Retinal pigment epithelial cell (primary cell): Measurements from ENCODE around the gene ERCC6L.

Experiments used
- DNase-seq: peaks from one replicate; pipeline ENCODE4 v3.0.0-alpha.2; 2010; ENCODE audit warnings: low read depth
- H3K4me3 ChIP-seq: 2 replicates; pipeline ENCODE4 v1.5.1; 2011; ENCODE audit warnings: mild to moderate bottlenecking, low read length, control low read depth, moderate library complexity
- TF ChIP-seq, protein P1 (sequence below): conservative IDR thresholded peaks from 2 replicates; pipeline ENCODE4 v1.5.1; 2011; ENCODE audit warnings: low read depth, low read length, control low read depth, inconsistent platforms

ERCC6L gene

DNA sequence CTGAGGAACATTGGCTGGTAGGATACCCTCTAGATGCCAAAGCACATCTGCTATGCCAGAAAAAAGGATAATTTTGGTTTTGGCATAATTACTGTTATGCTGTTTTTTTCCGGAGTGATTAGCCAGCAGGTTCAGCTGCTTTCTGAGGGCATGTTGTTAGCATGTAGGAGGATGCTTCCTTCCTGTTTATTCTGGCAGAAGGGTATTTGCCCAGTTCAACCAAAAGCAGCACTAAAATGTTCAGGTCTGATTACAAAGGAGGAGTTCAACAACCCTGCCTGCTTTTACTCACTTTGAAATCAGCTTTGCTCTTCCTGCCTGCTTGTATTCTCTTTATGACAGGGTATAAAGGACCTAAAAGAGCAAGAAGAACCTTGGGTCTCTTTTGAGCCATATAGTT lies 21.9 kb downstream of the ERCC6L start:
- DNase-seq = no peak
- TF ChIP-seq, protein P1, sequence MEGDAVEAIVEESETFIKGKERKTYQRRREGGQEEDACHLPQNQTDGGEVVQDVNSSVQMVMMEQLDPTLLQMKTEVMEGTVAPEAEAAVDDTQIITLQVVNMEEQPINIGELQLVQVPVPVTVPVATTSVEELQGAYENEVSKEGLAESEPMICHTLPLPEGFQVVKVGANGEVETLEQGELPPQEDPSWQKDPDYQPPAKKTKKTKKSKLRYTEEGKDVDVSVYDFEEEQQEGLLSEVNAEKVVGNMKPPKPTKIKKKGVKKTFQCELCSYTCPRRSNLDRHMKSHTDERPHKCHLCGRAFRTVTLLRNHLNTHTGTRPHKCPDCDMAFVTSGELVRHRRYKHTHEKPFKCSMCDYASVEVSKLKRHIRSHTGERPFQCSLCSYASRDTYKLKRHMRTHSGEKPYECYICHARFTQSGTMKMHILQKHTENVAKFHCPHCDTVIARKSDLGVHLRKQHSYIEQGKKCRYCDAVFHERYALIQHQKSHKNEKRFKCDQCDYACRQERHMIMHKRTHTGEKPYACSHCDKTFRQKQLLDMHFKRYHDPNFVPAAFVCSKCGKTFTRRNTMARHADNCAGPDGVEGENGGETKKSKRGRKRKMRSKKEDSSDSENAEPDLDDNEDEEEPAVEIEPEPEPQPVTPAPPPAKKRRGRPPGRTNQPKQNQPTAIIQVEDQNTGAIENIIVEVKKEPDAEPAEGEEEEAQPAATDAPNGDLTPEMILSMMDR = no peak
- no peak overlapping the region for H3K4me3 ChIP-seq

DNA sequence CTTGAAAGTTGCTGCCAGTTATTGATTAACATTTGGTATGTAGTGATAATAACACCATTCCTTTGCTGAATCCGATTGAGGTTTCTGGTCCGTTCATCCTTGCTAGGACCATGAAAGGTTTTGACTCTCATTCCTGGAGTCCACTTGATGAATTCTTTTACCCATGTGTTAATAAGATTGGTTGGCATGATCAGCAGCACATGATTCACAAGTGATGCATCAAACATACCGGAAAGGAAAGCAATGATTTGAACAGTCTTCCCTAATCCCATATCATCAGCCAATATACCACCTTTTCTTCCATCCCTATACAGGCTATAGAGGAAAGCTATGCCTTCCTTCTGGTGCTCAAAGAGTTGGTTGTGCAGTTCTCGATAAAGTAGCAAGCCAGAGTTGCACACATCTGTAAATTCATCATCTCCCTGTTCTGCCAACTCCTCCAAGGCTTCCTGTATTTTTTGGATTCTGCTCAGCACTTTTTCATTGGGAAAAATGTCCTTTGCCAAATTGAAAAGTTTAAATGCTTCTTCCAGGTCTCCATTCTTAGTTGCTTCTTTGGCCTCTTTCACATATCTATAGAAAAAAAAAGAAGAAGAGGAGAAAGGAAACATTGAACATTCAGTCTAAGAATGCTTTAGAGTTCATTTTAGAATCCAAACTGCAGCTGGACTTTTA lies 30.6 kb downstream of the ERCC6L start:
- H3K4me3 ChIP-seq = no peak overlapping the region
- DNase-seq = no peak
- TF ChIP-seq, protein P1 = no peak

DNA sequence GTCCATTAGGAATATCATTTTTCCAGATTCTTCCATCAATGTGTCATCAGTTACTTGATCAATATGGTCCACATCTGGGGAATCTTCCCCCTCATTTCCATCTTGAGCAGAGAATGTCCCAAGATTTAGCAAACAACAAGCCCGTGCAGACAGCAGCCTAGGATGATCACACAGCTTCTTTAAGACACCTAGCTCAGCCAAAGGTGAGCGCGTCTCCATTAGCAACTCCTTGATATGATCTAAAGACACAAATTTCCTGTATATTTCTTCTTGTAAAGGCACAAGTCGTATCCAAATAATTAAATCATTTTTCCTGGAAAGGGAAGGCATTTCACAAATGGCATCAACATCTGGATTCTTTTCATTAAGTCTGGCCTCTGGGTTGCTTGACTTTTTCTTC lies 31.5 kb downstream of the ERCC6L start:
- TF ChIP-seq, protein P1 = no peak
- DNase-seq = no peak
- H3K4me3 ChIP-seq = no peak overlapping the region

DNA sequence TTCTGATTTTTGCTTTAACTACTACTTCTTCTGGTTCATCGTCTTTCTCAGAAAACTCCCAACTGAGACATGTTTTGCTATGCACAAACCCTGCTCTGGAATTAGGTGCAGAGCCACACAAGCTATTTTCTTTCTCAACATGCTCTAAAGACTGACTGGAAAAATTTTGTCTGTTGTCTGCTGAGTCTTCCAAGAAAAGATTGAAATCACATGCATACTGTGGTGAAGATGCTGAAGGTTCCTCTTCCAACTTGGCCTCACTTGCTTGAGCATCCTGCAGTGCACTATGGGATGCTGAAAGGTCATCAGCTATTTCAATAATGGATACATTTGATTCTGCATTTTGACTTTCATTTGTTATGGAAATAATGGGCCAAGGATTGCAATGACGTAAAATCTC lies 33.1 kb downstream of the ERCC6L start:
- TF ChIP-seq, protein P1 = no peak
- no peak for DNase-seq
- no peak overlapping the region for H3K4me3 ChIP-seq

DNA sequence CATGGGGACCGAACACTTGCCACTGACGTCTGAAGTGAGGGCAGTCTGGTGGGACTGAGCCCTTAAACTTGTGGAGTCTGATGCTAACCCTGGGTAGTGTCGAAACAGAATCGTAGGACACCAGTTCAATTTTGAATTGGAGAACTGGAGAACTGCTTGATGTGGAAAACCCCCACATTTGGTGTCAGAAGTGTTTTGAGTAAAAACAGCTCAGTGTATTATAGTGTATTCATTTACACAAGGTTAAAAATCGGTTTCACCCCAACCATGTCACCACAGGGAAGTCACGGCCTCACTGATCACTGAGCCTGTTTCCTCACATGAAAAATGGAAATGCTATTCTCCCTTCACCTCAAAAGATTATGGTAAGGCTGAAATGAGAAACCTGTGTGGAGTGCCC lies 35.4 kb downstream of the ERCC6L start:
- TF ChIP-seq, protein P1 = no peak
- H3K4me3 ChIP-seq = no peak overlapping the region
- no peak for DNase-seq

DNA sequence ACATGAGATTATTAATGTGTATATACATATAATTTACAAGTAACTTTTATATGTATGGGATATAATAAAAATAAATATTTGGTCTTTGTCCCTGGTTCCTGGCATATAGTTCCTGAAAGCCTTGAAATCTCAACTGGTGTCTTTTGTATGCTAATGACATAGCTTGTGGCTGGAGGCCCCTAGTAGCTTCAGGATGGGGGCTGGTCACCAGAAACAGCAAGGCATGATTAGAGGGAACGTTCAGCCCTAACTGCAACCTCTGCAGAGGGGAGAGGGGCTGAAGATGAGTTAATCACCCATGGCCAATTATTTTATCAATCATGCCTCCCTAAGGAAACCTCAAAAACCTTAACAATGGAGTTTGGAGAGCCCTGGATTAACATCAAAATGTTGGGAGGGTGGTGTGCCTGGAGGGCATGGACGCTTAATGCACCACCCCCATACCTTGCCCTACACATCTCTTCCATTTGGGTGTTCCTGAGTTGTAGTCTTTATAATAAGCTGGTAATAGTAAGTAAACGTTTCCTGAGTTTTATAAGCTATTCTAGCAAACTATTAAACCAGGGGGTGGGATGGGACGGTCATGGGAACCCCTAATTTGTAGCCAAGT lies 35.9 kb downstream of the ERCC6L start:
- H3K4me3 ChIP-seq = no peak overlapping the region
- no peak for DNase-seq
- TF ChIP-seq, protein P1 = no peak
